Left kidney (tissue), 2 donors: ENCODE results near the gene TNFAIP8. TPM values are rescaled to one million over a fixed set of nuclear protein-coding genes. Genes with fewer than 3 reads are reported as not detected.
"Not testable (repeated sequence)": the region's sequence is repeated elsewhere in the genome, so short reads cannot be mapped to it uniquely, and the experiment has no call there.

Experiments used
- DNase-seq: peaks from one replicate; pipeline ENCODE4 v3.0.0-alpha.2; 2013
- polyA plus RNA-seq: library from polyadenylated mRNA; unstranded; fragments of 120-200 nt; gene quantifications from one replicate; pipeline ENCODE4 v1.2.1, GENCODE V29; 2013; ENCODE audit not compliant: insufficient read length

The TNFAIP8 gene
- polyA plus RNA-seq, 1 donor, result 25.5 TPM

DNA sequence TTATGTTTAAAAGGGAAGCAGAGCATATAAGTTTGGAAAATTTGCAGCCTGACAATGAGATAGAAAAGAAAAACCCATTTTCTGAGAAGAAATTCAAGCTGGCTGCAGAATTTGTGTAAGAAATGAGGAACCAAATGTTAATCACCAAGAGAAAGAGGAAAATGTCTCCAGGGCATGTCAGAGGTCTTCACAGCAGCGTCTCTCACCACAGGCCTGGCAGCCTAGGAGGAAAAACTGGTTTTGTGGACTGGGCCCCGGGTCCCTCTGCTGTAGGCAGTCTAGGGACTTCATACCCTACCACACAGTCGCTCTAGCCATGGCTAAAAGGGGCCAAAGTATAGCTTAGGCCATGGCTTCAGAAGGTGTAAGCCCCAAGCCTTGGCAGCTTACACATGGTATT is 64.3 kb downstream of the TNFAIP8 start:
- DNase-seq, result no peak

DNA sequence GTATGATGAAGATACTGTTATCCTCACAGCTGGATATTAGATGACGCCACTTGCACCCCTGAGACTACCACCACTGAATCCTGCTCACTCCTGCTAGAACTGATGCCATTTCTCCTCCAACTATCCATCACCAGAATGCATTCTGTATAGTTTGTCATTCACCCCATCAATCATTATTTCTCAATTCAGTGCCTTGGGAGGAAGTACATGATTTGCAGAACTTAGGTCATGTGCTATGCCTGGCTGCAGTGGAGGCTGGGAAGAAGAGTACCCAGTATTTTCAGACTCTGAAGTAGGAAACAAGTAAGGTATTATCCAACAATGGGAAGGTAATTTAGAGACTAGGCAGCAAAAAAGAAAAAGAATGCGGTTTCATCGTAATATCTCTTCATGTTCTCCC is 70.2 kb downstream of the TNFAIP8 start:
- DNase-seq, result no peak

DNA sequence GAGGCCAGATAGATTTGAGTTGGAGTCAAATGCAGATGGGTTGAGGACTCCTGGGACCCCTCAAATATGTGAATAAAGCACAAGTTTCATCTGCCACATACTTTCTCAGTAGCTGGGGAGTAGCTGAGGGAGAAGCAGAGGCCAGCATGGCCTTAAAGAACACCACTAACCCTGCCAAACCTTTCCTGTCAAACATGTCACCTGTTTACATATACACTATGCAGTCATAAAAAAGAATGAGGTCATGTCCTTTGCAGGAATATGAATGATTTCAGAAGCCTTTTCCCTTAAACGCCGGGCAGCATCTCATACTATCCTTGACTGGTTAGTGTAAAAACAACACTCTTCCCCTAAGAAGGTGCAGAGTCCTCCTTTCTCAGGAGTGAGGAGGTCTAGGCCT is 71.2 kb downstream of the TNFAIP8 start:
- no peak for DNase-seq

DNA sequence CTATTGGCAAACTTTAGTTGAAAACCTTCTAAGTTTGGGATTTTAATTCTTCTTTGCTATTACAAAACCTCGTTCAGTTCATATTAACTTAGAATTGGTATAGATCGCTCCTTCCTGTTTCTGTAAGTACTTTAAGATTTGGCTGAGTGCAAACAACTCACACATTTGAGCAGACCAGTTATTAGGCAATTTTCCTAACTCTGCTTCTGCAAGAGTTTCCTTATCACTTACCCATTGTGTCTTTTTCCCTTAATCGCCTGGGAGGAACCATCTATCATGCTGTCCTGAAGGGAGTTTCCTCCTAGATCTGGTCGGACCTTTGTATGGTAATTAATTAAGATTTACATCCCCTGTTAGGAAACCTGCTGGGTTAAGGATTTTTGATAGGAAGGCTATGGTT is 71.8 kb downstream of the TNFAIP8 start:
- not testable (repeated sequence) for DNase-seq

DNA sequence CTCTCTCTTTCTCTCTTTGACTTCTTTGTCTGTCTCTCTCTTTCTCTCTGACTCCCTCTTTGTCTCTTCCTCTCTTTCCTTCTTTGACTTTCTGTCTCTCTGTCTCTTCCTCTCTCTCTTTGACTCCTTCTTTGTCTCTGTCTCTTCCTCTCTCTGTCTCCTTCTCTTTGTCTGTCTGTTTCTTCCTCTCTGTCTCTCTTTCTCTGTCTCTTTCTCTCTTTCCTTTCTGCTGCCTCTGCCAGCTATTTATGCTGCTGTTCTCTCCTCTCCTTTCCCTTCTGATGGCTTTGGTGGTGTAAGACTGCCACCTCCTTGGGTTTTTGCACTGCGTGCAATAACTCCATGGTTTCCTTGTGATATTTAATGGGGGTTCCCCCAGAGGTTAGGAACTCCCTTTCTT is 72.3 kb downstream of the TNFAIP8 start:
- DNase-seq, result not testable (repeated sequence)

DNA sequence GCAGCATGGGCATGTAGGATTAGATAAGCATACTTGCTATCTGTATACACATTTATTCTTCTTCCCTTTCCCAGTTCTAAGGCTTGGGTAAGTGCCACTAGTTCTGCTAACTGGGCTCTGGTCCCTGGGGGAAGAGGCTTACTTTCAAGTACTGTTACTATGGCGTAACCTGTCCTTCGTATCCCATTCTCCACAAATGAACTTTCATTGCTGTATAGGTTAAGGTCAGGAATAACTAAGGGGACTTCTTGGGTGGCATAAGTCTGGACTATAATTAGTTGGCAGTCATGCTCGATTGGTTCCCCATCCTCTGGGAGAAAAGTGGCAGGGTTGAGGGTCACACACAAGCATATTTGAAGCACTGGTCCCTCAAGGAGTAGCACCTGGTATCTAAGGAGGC is 72.8 kb downstream of the TNFAIP8 start:
- DNase-seq, result not testable (repeated sequence)

DNA sequence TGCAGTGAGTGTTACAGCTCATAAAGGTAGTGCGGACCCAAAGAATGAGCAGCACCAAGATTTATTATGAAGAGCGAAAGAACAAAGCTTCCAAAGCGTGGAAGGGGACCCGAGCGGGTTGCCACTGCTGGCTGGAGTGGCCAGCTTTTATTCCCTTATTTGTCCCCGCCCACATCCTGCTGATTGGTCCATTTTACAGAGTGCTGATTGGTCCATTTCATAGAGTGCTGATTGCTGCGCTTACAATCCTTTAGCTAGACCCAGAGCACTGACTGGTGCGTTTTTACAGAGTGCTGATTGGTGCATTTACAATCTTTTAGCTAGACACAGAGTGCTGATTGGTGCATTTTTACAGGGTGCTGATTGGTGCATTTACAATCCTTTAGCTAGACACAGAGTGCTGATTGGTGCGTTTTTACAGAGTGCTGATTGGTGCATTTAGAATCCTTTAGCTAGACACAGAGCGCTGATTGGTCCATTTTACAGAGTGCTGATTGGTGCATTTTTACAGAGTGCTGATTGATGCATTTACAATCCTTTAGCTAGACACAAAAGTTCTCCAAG is 76.9 kb downstream of the TNFAIP8 start:
- DNase-seq, result not testable (repeated sequence)

DNA sequence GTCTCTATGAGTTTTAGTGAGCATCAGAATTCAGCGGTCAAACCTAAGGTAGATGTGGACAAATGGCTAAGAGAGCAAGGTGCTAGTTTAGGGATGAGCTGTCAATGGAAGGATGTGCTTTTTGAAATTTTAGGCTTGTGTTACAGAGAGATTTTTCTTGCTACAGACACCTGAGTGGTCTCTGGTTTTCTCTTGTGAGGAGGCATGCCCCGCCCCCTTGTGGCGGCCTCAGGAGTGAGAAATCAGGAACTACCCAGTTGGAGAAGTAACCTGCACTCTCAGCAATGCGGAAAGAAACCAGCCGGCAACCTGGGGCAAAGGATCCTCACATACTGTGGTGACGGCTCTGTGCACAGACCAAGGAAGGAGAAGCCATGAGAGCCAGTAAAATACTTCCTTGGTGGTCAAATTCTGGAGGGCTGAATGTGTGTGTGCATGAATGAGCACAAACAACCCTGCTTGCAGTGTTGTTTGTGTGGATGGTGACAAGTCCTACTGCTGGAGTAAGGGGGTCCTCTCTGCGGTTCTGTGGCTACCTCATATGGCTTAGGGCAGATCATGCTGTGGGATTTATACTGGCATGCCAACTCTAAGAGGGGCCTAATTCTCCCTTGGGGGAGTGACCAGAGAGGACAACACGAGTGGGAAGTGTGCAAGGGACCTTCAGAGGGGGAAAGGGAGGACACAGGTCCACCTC is 79.8 kb downstream of the TNFAIP8 start:
- DNase-seq, result peak; percentile 37

DNA sequence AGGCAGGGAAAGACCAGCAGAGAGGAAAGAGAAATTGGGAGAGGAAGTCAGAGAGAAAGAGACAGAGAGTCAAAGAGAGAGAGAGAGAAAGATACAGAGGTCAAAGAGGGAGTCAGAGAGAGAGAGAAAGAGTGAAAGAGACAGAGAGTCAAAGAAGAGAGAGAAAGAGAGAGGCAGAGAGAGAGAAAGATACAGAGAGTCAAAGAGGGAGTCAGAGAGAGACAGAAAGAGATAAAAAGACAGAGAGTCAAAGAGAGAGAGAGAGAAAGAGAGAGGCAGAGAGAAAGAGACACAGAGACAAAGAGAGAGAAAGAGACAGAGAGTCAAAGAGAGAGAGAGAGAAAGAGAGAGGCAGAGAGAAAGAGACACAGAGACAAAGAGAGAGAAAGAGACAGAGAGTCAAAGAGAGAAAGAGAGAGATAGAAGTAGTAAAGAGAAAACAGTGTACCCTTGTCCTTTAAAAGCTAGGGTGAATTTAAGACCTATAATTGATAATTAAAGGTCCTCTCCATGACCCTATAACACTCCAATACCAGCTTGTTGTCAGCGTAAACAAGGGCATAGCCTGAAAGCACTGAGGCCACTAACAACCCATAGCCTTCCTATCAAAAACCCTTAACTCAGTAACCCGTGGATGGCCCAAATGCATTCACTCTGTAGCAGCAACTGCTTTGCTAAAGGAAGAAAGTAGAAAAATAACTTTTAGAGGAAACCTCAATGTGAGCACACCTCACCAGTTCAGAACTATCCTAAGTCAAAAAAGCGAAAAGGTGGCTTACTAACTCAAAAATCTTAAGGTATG is 82.2 kb downstream of the TNFAIP8 start:
- not testable (repeated sequence) for DNase-seq

DNA sequence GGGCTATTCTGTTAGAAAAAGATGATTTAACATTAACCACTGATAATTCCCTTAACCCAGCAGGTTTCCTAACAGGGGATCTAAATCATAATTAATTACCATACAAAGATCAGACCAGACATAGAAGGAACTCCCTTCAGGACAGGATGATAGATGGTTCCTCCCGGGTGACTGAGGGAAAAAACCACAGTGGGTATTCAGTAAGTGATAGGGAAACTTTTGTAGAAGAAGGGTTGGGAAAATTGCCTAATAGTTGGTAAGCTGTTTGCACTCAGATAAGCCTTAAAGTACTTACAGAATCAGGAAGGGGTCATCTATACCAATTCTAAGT is 82.7 kb downstream of the TNFAIP8 start:
- not testable (repeated sequence) for DNase-seq

DNA sequence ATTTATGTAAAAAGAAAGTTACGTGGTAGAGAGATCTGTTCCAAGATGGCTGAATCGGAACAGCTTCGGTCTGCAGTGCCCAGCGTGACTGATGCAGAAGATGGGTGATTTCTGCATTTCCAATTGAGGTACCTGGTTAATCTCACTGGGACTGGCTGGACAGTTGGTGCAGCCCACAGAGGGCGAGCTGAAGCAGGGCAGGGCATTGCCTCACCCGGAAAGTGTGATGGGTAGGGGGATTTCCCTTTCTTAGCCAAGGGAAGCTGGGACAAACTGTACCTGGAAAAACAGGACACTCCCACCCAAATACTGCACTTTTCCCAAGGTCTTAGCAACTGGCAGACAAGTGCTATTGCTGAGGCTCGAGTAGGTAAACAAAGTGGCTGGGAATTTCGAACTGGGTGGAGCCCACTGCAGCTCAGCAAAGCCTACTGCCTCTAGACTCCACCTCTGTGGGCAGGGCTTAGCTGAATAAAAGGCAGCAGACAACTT is 83.4 kb downstream of the TNFAIP8 start:
- DNase-seq, result no peak

DNA sequence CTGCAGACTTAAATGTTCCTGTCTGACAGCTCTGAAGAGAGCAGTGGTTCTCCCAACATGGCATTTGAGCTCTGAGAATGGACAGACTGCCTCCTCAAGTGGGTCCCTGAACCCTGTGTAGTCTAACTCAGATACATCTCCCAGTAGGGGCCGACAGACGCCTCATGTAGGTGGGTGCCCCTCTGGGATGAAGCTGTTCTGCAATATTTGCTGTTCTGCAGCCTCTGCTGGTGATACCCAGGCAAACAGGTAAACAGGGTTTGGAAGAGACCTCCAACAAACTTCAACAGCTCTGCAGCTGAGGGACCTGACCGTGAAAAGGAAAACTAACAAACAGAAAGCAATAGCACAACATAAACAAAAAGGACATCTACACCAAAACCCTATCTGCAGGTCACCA is 83.8 kb downstream of the TNFAIP8 start:
- DNase-seq, result not testable (repeated sequence)

DNA sequence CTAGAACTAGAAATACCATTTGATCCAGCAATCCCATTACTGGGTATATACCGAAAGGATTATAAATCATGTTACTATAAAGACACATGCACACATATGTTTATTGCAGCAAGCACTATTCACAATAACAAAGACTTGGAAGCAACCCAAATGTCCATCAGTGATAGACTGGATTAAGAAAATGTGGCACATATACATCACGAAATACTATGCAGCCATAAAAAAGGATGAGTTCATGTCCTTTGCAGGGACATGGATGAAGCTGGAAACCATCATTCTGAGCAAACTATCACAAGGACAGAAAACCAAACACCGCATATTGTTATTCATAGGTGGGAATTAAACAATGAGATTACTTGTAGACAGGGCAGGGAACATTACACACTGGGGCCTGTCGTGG is 88.8 kb downstream of the TNFAIP8 start:
- DNase-seq, result not testable (repeated sequence)

DNA sequence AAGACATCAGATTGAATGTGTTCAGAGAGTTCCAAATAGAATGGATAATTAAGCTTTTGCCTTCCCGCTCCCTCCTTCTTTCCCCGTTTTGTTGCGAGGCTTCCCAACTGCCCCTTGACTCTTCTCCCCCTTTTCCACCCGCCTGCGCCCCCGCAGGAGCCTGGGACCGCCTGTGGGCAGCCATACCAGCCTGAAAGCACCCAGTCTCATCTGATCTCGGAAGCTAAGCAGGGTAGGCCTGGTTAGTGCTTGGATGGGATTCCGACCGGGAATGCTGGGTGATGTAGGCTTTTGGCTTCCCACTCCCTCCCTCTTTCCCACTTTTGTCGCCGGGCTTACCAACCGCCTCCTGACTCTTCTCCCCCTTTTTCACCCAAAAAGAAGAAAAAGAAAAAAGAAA is 89.7 kb downstream of the TNFAIP8 start:
- DNase-seq, result no peak

Other genes with a start within 250 kb of the TNFAIP8 start
- gene HSD17B4, start 96.5 kb downstream of the TNFAIP8 start, polyA plus RNA-seq, result 223 TPM